ENCODE results near the gene RPS3A. TPM values are rescaled to one million over a fixed set of nuclear protein-coding genes. Genes with fewer than 3 reads are reported as not detected.
A peak's percentile ranks its signal among the peaks of the same experiment; 100 is the strongest.

The RPS3A gene
- total RNA-seq, 3 donors from 2014 or later (not counting 1 experiment from before 2014, with no cell fraction given): 1,074 to 1,354 (median 1,315) TPM

- Mint-ChIP-seq H3K9me3 (no peaks in the 10 kb centered on the region), H3K4me1 (peaks cover 30 to 38% of the 10 kb centered on the region in 2 donors), H3K27me3 (ENCODE audit: low read depth in 2 of 2) (peaks cover 3 to 4% of the 10 kb centered on the region in 2 donors), H3K4me3 (peak overlapping the region; percentile 97), H3K27ac (peak overlapping the region; percentile 94 to 95), H3K36me3 (peaks cover 10% of the 10 kb centered on the region)
- peaks cover 47% of the 10 kb centered on the region for H3K36me3 ChIP-seq (ENCODE audit: control insufficient read depth, insufficient read depth, low read length)
- H3K27ac ChIP-seq (ENCODE audit: low read length): peak overlapping the region; percentile 81
- TF ChIP-seq, protein P1, sequence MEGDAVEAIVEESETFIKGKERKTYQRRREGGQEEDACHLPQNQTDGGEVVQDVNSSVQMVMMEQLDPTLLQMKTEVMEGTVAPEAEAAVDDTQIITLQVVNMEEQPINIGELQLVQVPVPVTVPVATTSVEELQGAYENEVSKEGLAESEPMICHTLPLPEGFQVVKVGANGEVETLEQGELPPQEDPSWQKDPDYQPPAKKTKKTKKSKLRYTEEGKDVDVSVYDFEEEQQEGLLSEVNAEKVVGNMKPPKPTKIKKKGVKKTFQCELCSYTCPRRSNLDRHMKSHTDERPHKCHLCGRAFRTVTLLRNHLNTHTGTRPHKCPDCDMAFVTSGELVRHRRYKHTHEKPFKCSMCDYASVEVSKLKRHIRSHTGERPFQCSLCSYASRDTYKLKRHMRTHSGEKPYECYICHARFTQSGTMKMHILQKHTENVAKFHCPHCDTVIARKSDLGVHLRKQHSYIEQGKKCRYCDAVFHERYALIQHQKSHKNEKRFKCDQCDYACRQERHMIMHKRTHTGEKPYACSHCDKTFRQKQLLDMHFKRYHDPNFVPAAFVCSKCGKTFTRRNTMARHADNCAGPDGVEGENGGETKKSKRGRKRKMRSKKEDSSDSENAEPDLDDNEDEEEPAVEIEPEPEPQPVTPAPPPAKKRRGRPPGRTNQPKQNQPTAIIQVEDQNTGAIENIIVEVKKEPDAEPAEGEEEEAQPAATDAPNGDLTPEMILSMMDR (IDR thresholded peaks at IDR 0.05): no peak
- no peak for ATAC-seq
- peak overlapping the region; percentile 77 for H3K4me3 ChIP-seq (ENCODE audit: low read length)
- no peaks in the 10 kb centered on the region for H3K9me3 ChIP-seq (ENCODE audit: control insufficient read depth, insufficient read depth, low read length)
- intact Hi-C loops (cut with micrococcal nuclease): no loop called here
- no peaks in the 10 kb centered on the region for H3K27me3 ChIP-seq (ENCODE audit: control insufficient read depth, insufficient read depth, low read length)
- DNase-seq: peak in 1 of 2 donors; percentile 26
- 13% methylated on average over 3 of the region's 3 CpGs for WGBS (ENCODE audit: insufficient coverage)
- peaks cover 14% of the 10 kb centered on the region for H3K4me1 ChIP-seq (ENCODE audit: control insufficient read depth, insufficient read depth, low read length)
Measured at GRCh38 chr4:151100531-151100930, 1.1 kb downstream of the RPS3A start.

GRCh38 chr4:151103758-151104157 lies 4.3 kb downstream of the RPS3A start:
- TF ChIP-seq, protein P1 (IDR thresholded peaks at IDR 0.05): no peak
- Histone ChIP-seq H3K4me1 (ENCODE audit: control insufficient read depth, insufficient read depth, low read length) (peaks cover 6% of the 10 kb centered on the region), H3K36me3 (ENCODE audit: control insufficient read depth, insufficient read depth, low read length) (peaks cover 65% of the 10 kb centered on the region), H3K27ac (ENCODE audit: low read length) (no peak overlapping the region), H3K4me3 (ENCODE audit: low read length) (no peak overlapping the region), H3K9me3 (ENCODE audit: control insufficient read depth, insufficient read depth, low read length) (no peaks in the 10 kb centered on the region), H3K27me3 (ENCODE audit: control insufficient read depth, insufficient read depth, low read length) (no peaks in the 10 kb centered on the region)
- DNase-seq (no peak), ATAC-seq (no peak)
- Mint-ChIP-seq H3K4me3 (no peak overlapping the region), H3K36me3 (peaks cover 16% of the 10 kb centered on the region), H3K9me3 (no peaks in the 10 kb centered on the region), H3K27ac (peak overlapping the region in 1 of 2 donors; percentile 31), H3K27me3 (ENCODE audit: low read depth in 2 of 2) (no peaks in the 10 kb centered on the region), H3K4me1 (peaks cover 43 to 47% of the 10 kb centered on the region in 2 donors)
- 100% methylated on average over 1 of the region's 2 CpGs for WGBS (ENCODE audit: insufficient coverage)
- intact Hi-C loops (cut with micrococcal nuclease): no loop called here

GRCh38 chr4:151104621-151105020 lies 5.2 kb downstream of the RPS3A start:
- intact Hi-C loops (cut with micrococcal nuclease): no loop called here
- DNase-seq: no peak
- peaks cover 3% of the 10 kb centered on the region for H3K4me1 ChIP-seq (ENCODE audit: control insufficient read depth, insufficient read depth, low read length)
- ATAC-seq: no peak
- no peaks in the 10 kb centered on the region for H3K9me3 ChIP-seq (ENCODE audit: control insufficient read depth, insufficient read depth, low read length)
- Mint-ChIP-seq H3K4me3 (no peak overlapping the region), H3K9me3 (no peaks in the 10 kb centered on the region), H3K36me3 (peaks cover 16% of the 10 kb centered on the region), H3K27me3 (ENCODE audit: low read depth in 2 of 2) (no peaks in the 10 kb centered on the region), H3K4me1 (peaks cover 35 to 38% of the 10 kb centered on the region in 2 donors), H3K27ac (peak overlapping the region in 1 of 2 donors; percentile 25)
- H3K4me3 ChIP-seq (ENCODE audit: low read length): no peak overlapping the region
- no peaks in the 10 kb centered on the region for H3K27me3 ChIP-seq (ENCODE audit: control insufficient read depth, insufficient read depth, low read length)
- 92% methylated on average over 1 of the region's 1 CpG for WGBS (ENCODE audit: insufficient coverage)
- no peak overlapping the region for H3K27ac ChIP-seq (ENCODE audit: low read length)
- peaks cover 65% of the 10 kb centered on the region for H3K36me3 ChIP-seq (ENCODE audit: control insufficient read depth, insufficient read depth, low read length)
- TF ChIP-seq, protein P1 (IDR thresholded peaks at IDR 0.05): no peak

- Mint-ChIP-seq H3K4me1 (peaks cover 27 to 29% of the 10 kb centered on the region in 2 donors), H3K4me3 (no peak overlapping the region), H3K36me3 (peaks cover 16% of the 10 kb centered on the region), H3K9me3 (no peaks in the 10 kb centered on the region), H3K27ac (peak overlapping the region in 1 of 2 donors; percentile 21), H3K27me3 (ENCODE audit: low read depth in 2 of 2) (no peaks in the 10 kb centered on the region)
- Histone ChIP-seq H3K9me3 (ENCODE audit: control insufficient read depth, insufficient read depth, low read length) (no peaks in the 10 kb centered on the region), H3K4me1 (ENCODE audit: control insufficient read depth, insufficient read depth, low read length) (peaks cover 1% of the 10 kb centered on the region), H3K27me3 (ENCODE audit: control insufficient read depth, insufficient read depth, low read length) (no peaks in the 10 kb centered on the region), H3K27ac (ENCODE audit: low read length) (no peak overlapping the region), H3K4me3 (ENCODE audit: low read length) (no peak overlapping the region), H3K36me3 (ENCODE audit: control insufficient read depth, insufficient read depth, low read length) (peaks cover 66% of the 10 kb centered on the region)
- ATAC-seq: no peak
- no peak for DNase-seq
- TF ChIP-seq, protein P1 (IDR thresholded peaks at IDR 0.05): peak; percentile 4
- intact Hi-C loops (cut with micrococcal nuclease): no loop called here
- 95% methylated on average over 5 of the region's 5 CpGs for WGBS (ENCODE audit: insufficient coverage)
Measured at GRCh38 chr4:151105454-151106032, 6.1 kb downstream of the RPS3A start.
